TTC549 (cell line): ENCODE results near the gene PRKAG2.

Source experiments
- FAIRE-seq: peaks from 2 replicates; lab custom pipeline; 2012; peaks lifted over from hg19 to GRCh38; lab: Jason Lieb, UNC

PRKAG2 gene

DNA sequence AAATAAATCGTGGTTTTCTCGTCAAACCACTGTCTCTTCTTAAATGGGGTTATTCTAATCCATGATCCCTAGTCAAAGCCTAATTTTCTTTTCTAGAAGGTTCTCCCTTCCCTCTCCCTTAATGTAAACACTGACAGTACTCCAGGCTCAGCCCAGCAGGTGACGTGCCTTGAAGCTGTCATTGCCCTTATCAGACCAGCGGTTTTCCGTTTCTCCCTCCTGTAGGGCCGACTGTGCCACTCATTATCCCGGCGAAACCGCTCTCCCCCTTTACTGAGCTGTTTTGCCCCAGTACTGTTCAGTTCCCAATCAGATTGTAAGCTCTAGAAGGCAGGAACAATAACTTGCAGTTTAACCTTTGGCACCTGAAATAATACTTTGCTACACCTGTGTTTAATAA lies 203.7 kb downstream of the PRKAG2 start:
- no peak for FAIRE-seq

DNA sequence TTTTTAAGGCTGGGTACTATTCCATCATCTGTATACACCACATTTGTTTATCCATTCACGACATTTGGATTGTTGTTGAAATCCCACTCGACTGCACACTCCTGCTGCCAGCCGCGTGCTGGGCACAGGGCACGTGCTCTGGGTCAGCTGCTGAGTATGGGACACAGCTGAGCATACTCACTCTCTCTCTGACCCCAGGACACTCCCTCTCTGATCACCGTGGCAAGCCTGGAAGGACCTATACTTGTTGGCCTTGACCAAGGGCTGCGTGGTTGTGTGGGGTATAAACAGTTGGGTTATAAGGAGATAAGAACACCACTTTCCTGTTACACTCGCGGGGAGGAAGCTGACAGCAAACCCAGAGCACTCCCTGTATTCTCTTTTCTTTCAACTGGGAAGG lies 204.2 kb downstream of the PRKAG2 start:
- FAIRE-seq: no peak

DNA sequence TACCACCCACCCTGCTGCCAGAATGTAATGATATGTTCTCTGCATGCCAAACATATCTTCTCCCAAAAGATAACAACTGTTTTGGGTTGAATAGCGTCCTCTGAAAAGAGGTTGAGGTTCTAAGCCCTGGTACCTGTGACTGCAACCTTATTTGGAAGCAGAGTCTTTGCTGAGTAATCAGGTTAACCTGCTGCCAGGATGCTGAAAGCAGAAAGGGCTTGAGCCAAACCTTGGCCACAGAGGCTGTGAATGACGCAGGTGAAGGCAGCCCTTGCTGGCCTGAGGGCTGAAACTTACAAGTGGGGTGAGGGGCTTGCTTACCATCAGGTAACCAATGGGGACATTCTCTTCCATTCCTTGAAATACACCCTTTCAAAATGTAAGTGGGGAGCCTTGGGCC lies 205.4 kb downstream of the PRKAG2 start:
- no peak for FAIRE-seq

DNA sequence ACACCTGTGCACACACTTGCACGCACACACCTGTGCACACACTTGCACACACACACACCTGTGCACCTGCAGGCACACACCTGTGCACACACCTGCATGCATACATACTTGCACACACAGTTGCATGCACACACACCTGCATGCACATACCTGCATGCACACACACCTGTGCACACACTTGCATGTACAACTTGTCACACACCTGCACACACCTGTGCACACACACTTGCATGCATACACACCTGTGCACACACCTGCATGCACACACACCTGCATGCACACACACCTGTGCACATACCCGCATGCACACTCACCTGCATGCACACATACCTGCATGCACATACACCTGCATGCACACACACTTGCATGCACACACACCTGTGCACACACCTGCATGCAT lies 207.2 kb downstream of the PRKAG2 start:
- no peak for FAIRE-seq

DNA sequence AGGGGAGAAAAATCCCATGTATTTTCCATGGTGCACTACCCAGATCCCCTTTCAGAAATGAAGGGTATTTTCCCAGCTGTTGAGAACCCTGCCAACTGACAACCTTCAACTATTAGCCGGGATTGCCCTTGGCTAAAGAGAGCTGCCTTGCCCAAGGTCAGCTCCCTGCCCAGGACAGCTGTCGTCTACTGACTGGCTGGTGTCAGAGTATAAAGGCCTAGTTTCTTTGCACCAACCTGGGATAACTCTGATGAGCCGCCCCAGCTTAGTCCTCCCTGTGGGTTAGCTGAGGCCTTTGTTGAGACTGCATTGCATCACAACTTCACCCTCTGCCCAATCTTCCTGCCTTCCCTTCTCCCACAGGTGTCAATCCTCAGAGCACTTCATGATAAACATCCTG lies 210.0 kb downstream of the PRKAG2 start:
- FAIRE-seq: no peak

DNA sequence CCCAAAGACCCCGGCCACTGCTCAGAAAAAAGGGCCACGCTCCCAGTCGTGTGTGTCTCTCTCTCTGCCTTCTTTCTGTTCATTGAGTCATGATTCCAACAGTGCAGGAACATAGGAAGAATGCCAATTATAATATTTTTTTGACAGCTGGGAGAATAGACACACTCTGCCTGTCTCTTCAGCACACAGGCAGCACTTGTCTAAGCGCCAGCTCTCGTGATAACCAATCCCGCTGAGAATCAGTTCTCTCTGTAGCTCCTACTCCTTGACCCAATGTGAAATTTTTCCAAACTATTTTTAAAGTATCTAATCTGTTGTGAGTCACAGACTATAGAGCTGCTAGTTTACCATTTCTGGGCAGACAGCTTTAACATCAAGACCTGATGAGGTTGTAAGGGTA lies 211.5 kb downstream of the PRKAG2 start:
- no peak for FAIRE-seq

DNA sequence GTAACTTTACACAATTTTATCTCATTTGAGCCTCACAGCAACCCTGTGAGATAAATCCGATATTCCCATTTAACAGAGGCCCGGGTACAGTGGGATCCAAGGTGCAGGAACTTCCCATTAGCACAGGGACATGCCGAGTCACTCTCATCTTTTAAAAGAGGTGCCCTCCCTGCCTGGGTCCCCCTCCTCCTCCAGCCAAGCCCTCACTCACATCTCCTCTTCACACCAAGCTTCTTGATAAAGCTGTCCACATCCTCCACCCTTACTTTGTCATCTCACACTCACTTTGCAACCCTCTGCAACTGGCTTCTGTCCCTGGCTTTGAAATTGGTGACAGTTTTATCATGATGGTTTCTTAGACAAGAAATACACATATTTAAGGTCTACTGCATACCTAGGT lies 212.6 kb downstream of the PRKAG2 start:
- no peak for FAIRE-seq

DNA sequence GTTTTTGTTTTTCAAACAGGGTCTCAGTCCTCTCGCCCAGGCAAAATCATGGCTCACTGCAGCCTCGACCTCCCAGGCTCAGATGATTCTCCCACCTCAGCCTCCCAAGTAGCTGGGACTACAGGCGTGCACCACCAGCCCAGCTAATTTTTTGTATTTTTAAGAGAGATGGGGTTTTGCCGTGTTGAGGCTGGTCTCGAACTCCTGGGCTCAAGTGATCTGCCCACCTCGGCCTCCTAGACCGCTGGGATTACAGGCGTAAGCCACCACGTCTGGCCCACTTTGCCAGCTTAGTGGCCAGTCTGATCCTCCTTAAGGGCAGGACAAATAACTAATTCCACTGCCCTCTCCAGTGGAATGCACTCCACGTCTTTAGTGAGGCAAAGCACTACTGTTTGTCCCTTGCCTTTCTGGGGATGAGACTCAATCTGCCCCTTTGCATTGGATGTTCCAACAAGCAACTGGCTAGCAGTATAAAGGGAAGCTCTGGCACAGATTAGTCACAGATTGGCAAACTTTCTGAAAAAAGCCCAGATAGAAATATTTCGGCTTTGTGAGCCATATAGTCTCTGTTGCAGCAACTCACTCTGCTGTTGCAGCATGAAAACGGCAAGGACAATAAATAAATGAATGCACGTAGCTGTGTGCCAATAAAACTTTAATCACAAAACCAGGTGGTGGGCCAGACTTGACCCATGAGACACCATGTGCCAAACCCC lies 213.4 kb downstream of the PRKAG2 start:
- no peak for FAIRE-seq

DNA sequence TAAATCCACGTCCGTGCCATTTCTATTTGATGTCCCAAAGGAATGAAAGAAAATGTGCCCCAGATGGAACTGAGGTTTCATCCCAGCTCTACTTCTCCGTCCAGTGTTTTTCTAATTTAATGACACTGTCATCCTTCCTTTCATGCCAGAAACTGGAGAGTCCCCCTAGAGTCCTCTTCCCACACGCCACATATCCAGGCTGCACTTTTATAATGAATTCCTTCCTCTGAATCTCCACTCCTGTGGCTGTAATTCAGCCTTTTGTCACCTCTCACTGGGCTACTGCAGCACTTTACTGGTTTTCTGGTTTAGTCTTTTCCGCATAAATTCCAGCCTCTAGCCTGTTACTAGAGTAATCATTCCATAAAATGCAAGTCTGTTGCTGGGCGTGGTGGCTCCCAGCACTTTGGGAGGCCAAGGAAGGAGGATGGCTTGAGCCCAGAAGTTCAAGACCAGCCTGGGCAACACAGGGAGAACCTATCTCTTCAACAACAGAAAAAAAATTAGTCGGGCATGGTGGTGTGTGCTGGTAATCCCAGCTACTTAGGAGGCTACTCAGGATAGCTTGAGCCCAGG lies 214.6 kb downstream of the PRKAG2 start:
- FAIRE-seq: no peak

DNA sequence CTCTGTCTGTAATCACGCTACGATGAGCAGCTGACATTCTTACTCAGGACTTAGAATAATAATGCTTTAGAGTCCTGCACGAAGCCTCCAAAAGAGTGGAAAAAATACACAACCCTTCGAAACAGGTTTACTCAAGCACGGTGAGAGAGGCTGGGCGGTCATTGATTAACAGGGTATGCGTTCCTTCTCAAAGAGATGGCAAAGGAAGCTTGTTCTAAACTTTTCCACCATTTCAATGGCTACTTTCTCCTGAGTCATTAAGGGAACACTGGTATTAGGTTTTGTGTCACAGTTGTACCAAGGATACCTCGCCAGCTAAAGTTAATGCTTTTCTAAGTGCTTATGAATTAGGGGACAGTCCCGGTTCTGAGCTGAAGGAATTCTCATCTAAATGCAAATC lies 215.3 kb downstream of the PRKAG2 start:
- no peak for FAIRE-seq

DNA sequence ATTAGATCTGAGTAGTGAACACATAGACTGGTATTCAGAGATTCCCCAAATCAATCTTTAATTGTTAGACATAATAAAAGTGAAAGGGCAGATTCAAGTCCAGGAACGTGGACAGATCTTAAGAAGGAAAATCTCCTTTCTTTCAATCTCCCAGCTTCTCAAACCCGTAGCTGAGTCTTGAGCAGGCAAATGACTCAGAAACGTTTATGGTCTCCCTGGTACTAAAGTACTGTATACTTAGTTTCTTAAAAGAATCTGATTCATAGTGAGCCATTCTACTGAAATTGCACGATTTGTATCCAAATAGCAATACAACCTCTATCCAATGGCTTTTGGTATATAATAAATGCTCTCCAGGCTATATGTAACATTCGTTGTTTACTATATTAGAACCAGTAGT lies 216.8 kb downstream of the PRKAG2 start:
- no peak for FAIRE-seq

DNA sequence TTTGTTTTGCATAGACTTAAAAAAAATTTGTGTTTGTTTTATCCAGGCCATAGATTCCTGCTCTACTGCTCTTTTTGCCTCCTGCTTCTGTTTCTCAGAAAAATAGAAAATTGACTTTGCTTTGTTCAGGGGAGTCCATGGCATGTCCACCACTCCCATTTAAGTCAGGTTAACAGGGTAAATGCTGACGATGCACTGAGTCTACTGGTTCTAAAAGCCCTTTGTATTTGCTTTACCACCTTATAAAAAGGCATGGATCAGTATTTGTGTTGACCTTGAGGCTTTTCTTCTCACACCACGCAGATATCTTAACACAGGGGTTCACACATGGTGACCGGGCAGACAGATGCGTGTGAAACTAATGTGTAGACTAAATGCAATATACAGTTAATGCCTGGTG lies 217.7 kb downstream of the PRKAG2 start:
- FAIRE-seq: no peak

DNA sequence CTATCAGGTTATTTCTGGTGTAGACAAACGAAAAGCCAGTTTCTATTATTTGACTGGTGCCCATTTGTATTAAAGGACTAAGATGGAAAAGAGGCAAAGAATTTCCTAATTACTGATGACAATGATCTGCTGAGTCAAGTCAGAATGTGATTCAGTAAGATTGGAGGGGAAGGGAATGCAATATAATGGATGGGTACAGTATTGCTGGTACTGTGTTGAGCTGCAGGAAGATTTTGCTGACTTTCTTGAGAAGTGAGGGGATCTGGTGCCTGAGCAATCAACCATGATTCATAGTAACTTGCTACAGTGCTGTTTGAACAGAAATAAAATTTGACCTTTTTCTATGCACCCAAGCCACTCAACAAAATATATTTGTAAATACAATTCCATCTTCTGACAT lies 218.1 kb downstream of the PRKAG2 start:
- FAIRE-seq: no peak

DNA sequence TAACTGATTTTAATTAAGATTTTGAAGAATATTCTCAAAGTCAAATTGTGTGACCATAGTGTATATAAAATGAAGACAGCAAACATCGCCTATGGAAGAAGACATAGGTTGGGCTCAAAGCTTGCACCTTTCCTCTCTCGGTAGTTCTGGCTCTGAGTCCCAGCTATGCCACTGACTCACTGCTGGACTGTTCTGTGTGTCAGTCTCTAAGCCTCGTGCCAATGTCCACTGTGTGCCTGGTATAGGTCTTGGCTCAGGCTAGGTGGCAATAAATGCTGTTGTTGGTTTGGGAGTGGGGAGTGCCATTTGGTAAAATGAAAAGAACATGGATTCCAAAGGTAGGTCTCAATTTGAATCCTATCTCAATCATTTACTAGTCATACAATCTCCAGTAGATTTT lies 219.7 kb downstream of the PRKAG2 start:
- no peak for FAIRE-seq

DNA sequence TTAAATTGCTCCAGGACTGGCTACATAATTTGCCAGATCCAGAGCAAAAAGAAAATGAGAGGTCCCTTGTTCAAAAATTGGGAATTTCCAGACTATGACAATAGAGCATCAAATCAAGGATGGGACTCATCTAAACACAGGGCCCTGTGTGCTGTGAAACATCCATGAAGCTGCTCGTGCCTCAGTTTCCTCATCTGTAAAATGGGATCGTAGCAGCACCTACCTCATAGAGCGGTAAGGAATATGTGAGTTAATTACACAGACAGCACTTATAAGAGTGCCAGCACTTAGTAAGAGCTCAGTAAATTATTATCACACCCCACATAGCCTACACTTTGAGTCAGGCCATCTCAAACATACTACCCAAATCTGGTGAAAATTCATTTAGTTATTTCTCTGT lies 221.4 kb downstream of the PRKAG2 start:
- FAIRE-seq: no peak

DNA sequence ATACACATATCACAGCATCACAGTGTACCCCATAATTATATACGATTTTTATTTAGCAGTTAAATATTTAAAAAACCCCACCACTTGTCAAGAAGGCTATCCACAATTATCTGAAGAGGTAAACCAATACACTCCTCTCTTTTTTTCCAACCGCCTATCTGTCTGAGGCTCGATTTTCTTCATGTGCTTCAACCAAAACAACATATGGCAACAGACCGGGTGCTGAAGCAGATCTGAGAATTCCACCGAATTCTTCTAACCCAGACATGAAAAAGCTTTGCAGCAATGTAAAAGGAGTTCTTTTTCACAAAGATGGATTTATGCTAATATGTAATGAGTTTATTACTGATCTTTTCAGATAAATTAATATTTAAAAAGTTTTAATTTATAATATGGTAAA lies 224.8 kb downstream of the PRKAG2 start:
- FAIRE-seq: no peak

DNA sequence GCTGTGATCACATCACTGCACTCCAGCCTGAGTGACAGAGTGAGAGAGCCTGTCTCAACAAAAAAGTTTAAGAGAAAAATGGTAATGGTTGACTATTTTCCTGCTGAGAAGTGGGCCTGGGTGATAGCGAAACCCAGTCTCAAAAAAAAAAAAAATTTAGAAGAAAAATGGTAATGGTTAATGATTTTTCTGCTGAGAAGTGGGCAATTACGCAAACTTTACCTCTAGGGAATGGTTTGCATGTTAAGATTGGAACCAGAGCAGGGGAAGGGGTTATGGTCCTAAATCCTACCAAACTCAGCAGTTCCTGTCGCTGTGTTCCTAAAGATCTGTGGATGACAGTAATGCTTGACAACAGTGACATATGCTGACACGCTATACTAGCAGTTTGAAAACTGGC lies 226.8 kb downstream of the PRKAG2 start:
- FAIRE-seq: no peak

DNA sequence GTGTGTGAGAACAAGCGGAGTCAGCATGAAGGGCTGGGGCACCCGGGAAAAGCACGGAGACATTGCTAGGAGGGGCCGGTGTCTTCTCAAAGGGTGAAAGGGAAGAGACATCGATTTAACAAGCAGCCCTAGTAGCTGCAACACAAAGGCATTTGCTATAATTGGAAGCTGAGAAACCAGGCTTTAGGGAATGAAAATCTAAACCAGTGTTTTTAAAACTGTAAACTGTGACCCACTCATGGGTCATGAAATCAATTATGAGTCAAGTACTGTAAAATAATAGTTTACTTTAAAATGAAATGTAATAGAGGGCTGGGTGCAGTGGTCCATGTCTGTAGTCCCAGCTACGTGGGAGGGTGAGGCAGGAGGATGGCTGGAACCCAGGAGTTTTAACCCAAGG lies 228.5 kb downstream of the PRKAG2 start:
- FAIRE-seq: no peak

DNA sequence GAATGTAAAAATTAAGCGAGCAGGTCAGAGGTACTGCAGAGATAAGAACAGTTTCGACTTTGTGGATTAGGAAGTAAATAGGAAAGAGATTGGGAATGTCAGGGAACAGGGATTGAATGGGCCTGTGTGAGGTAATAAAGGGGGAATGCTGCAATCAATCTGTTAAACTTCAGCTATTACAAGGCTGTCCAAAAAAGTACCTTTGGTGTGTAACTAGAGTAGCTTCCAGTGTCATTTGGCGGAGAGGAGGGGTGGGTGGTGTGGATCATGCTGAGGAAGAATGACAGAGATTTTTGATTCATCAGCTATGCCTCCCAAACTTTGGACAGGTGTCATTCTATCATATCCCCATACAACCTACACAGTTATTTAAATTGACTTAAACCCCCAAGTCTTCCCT lies 229.0 kb downstream of the PRKAG2 start:
- no peak for FAIRE-seq

DNA sequence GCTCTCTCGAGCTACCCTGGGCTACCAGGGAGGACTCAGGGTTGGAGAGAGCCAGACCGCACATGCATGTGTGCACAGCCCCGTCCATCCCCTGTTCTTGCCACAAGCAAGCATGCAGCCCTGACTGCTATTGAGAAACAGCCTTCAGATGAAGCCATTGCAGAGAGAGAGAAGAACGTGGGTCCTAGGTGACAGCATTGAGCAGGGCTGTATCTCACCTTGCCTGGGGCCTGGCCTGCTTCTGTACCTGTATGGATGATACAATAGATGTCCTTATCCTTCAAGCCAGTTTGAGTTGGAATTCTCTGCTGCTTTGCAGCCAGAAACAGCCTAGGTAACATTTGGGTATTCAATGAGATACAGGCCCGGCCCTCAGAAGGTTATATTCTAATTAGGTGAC lies 229.9 kb downstream of the PRKAG2 start:
- FAIRE-seq: no peak

DNA sequence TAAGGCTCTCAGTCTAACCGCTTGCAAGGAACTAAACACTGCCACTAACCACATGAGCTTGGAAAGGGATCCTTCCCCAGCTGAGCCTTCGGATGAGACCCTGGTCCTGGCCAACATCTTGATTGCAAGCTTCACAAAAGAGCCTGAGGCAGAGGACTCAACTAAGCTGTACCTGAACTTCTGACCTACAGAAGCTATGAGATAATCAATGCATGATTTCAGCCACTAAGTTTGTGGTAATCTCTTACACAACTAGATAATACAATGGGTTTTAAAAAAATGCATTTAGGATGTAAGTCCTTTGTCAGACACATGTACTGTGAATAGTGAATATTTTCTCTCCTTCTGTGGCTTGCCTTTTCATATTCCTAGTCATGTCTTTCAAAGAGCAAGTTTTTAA lies 231.6 kb downstream of the PRKAG2 start:
- no peak for FAIRE-seq

DNA sequence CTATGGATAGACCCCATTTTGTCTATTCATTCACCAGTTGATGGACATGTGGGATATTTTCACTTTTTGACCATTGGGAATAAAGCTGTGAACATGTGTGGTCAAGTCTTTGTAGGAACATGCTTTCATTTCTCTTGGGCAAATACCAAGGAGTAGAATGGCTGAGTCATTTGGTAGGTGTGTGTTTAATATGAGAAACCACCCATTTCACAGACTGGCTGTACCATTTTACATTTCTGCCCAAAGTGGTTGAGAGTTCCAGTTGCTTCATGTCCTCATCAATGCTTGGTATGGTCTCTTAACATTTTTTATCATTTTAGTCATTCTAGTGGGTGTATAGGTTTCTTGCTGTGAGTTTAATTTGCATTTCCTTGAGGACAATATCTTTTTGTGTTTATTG lies 232.4 kb downstream of the PRKAG2 start:
- no peak for FAIRE-seq

DNA sequence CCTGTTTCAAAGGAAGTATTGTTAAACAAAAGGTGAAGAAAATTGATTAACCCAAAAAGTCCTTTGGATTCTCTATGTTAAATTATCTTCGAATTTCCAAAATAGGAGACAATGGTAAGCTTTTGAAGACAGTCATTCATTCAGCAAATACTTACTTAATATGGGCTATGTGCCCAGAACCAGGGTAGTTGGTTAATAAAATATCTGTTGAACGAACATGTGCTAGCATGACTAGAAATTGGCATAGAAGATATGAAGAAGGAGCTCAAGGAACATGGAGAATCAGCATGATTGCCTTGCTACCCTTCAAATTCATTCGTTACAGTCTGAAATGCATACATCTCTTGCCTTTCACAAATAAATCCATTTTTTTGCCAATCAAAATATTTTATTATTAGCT lies 234.2 kb downstream of the PRKAG2 start:
- FAIRE-seq: no peak

DNA sequence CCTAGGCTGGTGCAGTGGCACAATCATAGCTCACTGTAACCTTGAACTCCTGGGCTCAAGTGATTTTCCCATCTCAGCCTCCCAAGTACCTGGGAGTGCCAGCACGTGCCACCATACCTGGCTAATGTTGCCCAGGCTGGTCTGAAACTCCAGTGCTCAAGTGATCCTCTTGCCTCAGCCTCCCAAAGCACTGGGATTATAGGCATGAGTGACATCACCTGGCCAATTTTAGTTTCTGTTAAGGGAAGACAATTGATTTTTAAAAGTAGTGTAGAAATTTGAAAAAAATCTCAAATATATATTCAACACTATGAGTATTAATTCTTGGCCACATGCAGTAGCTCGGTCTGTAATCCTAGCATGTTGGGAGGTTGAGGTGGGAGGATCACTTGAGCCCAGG lies 235.3 kb downstream of the PRKAG2 start:
- FAIRE-seq: no peak

DNA sequence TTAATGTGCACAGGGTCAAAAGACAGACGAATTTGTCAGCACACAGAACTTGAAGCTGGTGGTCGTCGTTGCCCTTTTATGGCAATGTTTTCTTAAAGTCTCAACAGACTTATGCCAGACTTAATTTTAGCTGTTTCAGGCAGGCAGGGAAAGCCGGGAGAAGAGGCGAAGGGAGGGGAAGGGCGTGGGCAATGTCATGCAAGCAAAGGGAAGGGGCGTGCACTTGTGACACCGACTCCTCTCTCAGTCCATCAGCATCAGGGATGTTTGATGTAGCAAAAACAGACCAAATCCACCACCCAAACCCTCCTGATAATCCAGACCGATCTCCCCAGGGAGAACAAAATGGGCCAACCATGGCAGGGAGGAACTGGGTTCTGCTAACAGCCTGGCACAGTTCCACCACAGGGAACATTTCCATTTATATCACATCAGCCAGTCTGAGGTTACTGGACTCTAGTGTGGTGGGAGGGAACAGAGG lies 239.1 kb downstream of the PRKAG2 start:
- FAIRE-seq: no peak
